ENCODE measurements around the gene ARPP21. TPM values are rescaled to one million over a fixed set of nuclear protein-coding genes. Genes with fewer than 3 reads are reported as not detected.

Gene ARPP21
- total RNA-seq, 2 experiments from 2014 or later: 1.0 to 1.1 TPM

- Histone ChIP-seq H2AFZ (ENCODE audit: low read length) (no peak overlapping the region), H3K79me2 (ENCODE audit: insufficient read depth, low read depth, low read length) (no peaks in the 10 kb centered on the region), H3K4me1 (ENCODE audit: insufficient read depth, low read length, poor library complexity, severe bottlenecking) (no peaks in the 10 kb centered on the region), H3K36me3 (ENCODE audit: insufficient read depth, low read length) (no peaks in the 10 kb centered on the region), H3K9me3 (ENCODE audit: low read length) (no peaks in the 10 kb centered on the region), H3K27ac (ENCODE audit: low read depth, low read length, poor library complexity, severe bottlenecking) (no peak overlapping the region), H3K4me2 (ENCODE audit: low read length) (no peak overlapping the region), H3K9me2 (ENCODE audit: insufficient read depth, low read length) (no peaks in the 10 kb centered on the region), H3K4me3 (ENCODE audit: low read depth, low read length, poor library complexity, severe bottlenecking) (no peak overlapping the region), H4K20me1 (ENCODE audit: insufficient read depth, low read length) (no peaks in the 10 kb centered on the region)
- ChIA-PET CTCF (ENCODE audit: unreplicated experiment) (no interaction called here), POLR2A (no interaction called here)
- no TSS peak for BruUV-seq (replicated peaks)
- DNase-seq (ENCODE audit: low spot score): no peak
- no peak for TF ChIP-seq EZH2phosphoT487 (IDR thresholded peaks at IDR 0.05; ENCODE audit: borderline replicate concordance, low read depth, low read length)
- TF ChIP-seq, protein P1, sequence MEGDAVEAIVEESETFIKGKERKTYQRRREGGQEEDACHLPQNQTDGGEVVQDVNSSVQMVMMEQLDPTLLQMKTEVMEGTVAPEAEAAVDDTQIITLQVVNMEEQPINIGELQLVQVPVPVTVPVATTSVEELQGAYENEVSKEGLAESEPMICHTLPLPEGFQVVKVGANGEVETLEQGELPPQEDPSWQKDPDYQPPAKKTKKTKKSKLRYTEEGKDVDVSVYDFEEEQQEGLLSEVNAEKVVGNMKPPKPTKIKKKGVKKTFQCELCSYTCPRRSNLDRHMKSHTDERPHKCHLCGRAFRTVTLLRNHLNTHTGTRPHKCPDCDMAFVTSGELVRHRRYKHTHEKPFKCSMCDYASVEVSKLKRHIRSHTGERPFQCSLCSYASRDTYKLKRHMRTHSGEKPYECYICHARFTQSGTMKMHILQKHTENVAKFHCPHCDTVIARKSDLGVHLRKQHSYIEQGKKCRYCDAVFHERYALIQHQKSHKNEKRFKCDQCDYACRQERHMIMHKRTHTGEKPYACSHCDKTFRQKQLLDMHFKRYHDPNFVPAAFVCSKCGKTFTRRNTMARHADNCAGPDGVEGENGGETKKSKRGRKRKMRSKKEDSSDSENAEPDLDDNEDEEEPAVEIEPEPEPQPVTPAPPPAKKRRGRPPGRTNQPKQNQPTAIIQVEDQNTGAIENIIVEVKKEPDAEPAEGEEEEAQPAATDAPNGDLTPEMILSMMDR (conservative IDR thresholded peaks at IDR 0.05; ENCODE audit: low read length): no peak
- intact Hi-C loops (cut with micrococcal nuclease; ENCODE audit: unreplicated experiment): no loop called here
Measured at GRCh38 chr3:35817216-35817615, 177.9 kb downstream of the ARPP21 start.

- no TSS peak for BruUV-seq (replicated peaks)
- ChIA-PET POLR2A (no interaction called here), CTCF (ENCODE audit: unreplicated experiment) (no interaction called here)
- Histone ChIP-seq H4K20me1 (ENCODE audit: insufficient read depth, low read length) (no peaks in the 10 kb centered on the region), H3K9me2 (ENCODE audit: insufficient read depth, low read length) (no peaks in the 10 kb centered on the region), H3K27ac (ENCODE audit: low read depth, low read length, poor library complexity, severe bottlenecking) (no peak overlapping the region), H2AFZ (ENCODE audit: low read length) (no peak overlapping the region), H3K4me1 (ENCODE audit: insufficient read depth, low read length, poor library complexity, severe bottlenecking) (no peaks in the 10 kb centered on the region), H3K36me3 (ENCODE audit: insufficient read depth, low read length) (no peaks in the 10 kb centered on the region), H3K4me3 (ENCODE audit: low read depth, low read length, poor library complexity, severe bottlenecking) (no peak overlapping the region), H3K79me2 (ENCODE audit: insufficient read depth, low read depth, low read length) (no peaks in the 10 kb centered on the region), H3K4me2 (ENCODE audit: low read length) (no peak overlapping the region), H3K9me3 (ENCODE audit: low read length) (no peaks in the 10 kb centered on the region)
- TF ChIP-seq, protein P1 (conservative IDR thresholded peaks at IDR 0.05; ENCODE audit: low read length): no peak
- TF ChIP-seq EZH2phosphoT487 (IDR thresholded peaks at IDR 0.05; ENCODE audit: borderline replicate concordance, low read depth, low read length): no peak
- intact Hi-C loops (cut with micrococcal nuclease; ENCODE audit: unreplicated experiment): no loop called here
- no peak for DNase-seq (ENCODE audit: low spot score)
Measured at GRCh38 chr3:35832140-35832571, 192.8 kb downstream of the ARPP21 start.

Small RNA genes within 50 kb of the gene (microRNA-seq; reads per million reads assigned to microRNA genes)
- gene MIR128-2 (ENCODE audit: borderline replicate concordance): 11.4 reads per million, percentile 16 among the genes with 10 or more reads in this experiment

Small RNA genes within 50 kb of the gene (small RNA-seq; reads per million reads assigned to genes)
- gene MIR128-2: not detected

Measured in OCI-LY7 (cell line).